ENCODE measurements around the gene ATP13A4. TPM values are rescaled to one million over a fixed set of nuclear protein-coding genes. Genes with fewer than 3 reads are reported as not detected.

The ATP13A4 gene
- total RNA-seq, 2 donors from 2014 or later = 0.57 to 1.3 TPM

GRCh38 chr3:193465992-193466608, 88.6 kb downstream of the ATP13A4 start:
- Mint-ChIP-seq H3K9me3 (peaks cover 8% of the 10 kb centered on the region), H3K4me1 (peaks cover 4% of the 10 kb centered on the region), H3K36me3 (ENCODE audit: low read depth) (no peaks in the 10 kb centered on the region), H3K4me3 (no peak overlapping the region), H3K27ac (no peak overlapping the region), H3K27me3 (ENCODE audit: insufficient read depth) (no peaks in the 10 kb centered on the region)
- H3K4me3 ChIP-seq (ENCODE audit: low read length) = no peak overlapping the region
- H3K9me3 ChIP-seq (ENCODE audit: control insufficient read depth, low read length) = peaks cover 4% of the 10 kb centered on the region
- 91 to 98% methylated on average over 6 of the region's 6 CpGs for WGBS, 2 experiments (ENCODE audit: insufficient coverage in 1 of 2, insufficient read length in 1 of 2)
- TF ChIP-seq CTCF (conservative IDR thresholded peaks at IDR 0.05) = no peak
- H3K36me3 ChIP-seq (ENCODE audit: control insufficient read depth, insufficient read depth, low read length) = no peaks in the 10 kb centered on the region
- no peaks in the 10 kb centered on the region for H3K27me3 ChIP-seq (ENCODE audit: control insufficient read depth, insufficient read depth, low read length, poor library complexity, severe bottlenecking)
- no peak for DNase-seq
- H3K27ac ChIP-seq (ENCODE audit: low read depth, low read length) = no peak overlapping the region
- no peak overlapping the region for H3K9ac ChIP-seq (ENCODE audit: extremely low read depth, low read length, poor library complexity, severe bottlenecking)
- H3K4me1 ChIP-seq (ENCODE audit: control insufficient read depth, insufficient read depth, low read length) = no peaks in the 10 kb centered on the region

- Histone ChIP-seq H3K27ac (ENCODE audit: low read depth, low read length) (no peak overlapping the region), H3K9ac (ENCODE audit: extremely low read depth, low read length, poor library complexity, severe bottlenecking) (no peak overlapping the region), H3K27me3 (ENCODE audit: control insufficient read depth, insufficient read depth, low read length, poor library complexity, severe bottlenecking) (no peaks in the 10 kb centered on the region), H3K9me3 (ENCODE audit: control insufficient read depth, low read length) (peaks cover 4% of the 10 kb centered on the region), H3K4me1 (ENCODE audit: control insufficient read depth, insufficient read depth, low read length) (no peaks in the 10 kb centered on the region), H3K36me3 (ENCODE audit: control insufficient read depth, insufficient read depth, low read length) (no peaks in the 10 kb centered on the region), H3K4me3 (ENCODE audit: low read length) (no peak overlapping the region)
- Mint-ChIP-seq H3K4me1 (peaks cover 11% of the 10 kb centered on the region), H3K4me3 (no peak overlapping the region), H3K27me3 (ENCODE audit: insufficient read depth) (no peaks in the 10 kb centered on the region), H3K36me3 (ENCODE audit: low read depth) (no peaks in the 10 kb centered on the region), H3K27ac (no peak overlapping the region), H3K9me3 (peaks cover 8% of the 10 kb centered on the region)
- DNase-seq = no peak
- 90 to 94% methylated on average over 5 to 8 of the region's 8 CpGs for WGBS, 2 experiments (ENCODE audit: insufficient coverage in 1 of 2, insufficient read length in 1 of 2)
- no peak for TF ChIP-seq CTCF (conservative IDR thresholded peaks at IDR 0.05)
Observed at GRCh38 chr3:193464889-193465288, 89.8 kb downstream of the ATP13A4 start.

- no peak overlapping the region for H3K27ac Mint-ChIP-seq
- H3K4me3 Mint-ChIP-seq = no peak overlapping the region
- DNase-seq = no peak
- H3K27ac ChIP-seq (ENCODE audit: low read depth, low read length) = peak overlapping the region; percentile 60
- no peaks in the 10 kb centered on the region for H3K27me3 ChIP-seq (ENCODE audit: control insufficient read depth, insufficient read depth, low read length, poor library complexity, severe bottlenecking)
- no peaks in the 10 kb centered on the region for H3K36me3 Mint-ChIP-seq (ENCODE audit: low read depth)
- no peak for TF ChIP-seq CTCF (conservative IDR thresholded peaks at IDR 0.05)
- no peaks in the 10 kb centered on the region for H3K4me1 ChIP-seq (ENCODE audit: control insufficient read depth, insufficient read depth, low read length)
- H3K27me3 Mint-ChIP-seq (ENCODE audit: insufficient read depth) = no peaks in the 10 kb centered on the region
- H3K9me3 Mint-ChIP-seq = no peaks in the 10 kb centered on the region
- no peaks in the 10 kb centered on the region for H3K9me3 ChIP-seq (ENCODE audit: control insufficient read depth, low read length)
- H3K4me1 Mint-ChIP-seq = peaks cover 7% of the 10 kb centered on the region
- no peaks in the 10 kb centered on the region for H3K36me3 ChIP-seq (ENCODE audit: control insufficient read depth, insufficient read depth, low read length)
- no peak overlapping the region for H3K4me3 ChIP-seq (ENCODE audit: low read length)
- WGBS, 2 experiments (ENCODE audit: insufficient coverage in 1 of 2, insufficient read length in 1 of 2) = 83 to 91% methylated on average over 2 to 4 of the region's 4 CpGs
- H3K9ac ChIP-seq (ENCODE audit: extremely low read depth, low read length, poor library complexity, severe bottlenecking) = no peak overlapping the region
Observed at GRCh38 chr3:193457526-193457925, 97.2 kb downstream of the ATP13A4 start.

All from endodermal cell (in vitro differentiated cells).